ENCODE measurements around the gene LRRC47.
"Not testable (repeated sequence)": the region's sequence is repeated elsewhere in the genome, so short reads cannot be mapped to it uniquely, and the experiment has no call there.

GRCh38 chr1:3800795-3801194, 4.5 kb upstream of the LRRC47 start:
- TF ChIP-seq CTCF (IDR thresholded peaks at IDR 0.05; ENCODE audit: low read depth, low read length, poor library complexity, severe bottlenecking); EZH2phosphoT487 (IDR thresholded peaks at IDR 0.05; ENCODE audit: borderline replicate concordance, low read length): not testable (repeated sequence)

Measured in DOHH2 (cell line).